ENCODE results near the gene SNAPC3. TPM values are rescaled to one million over a fixed set of nuclear protein-coding genes. Genes with fewer than 3 reads are reported as not detected.

Gene SNAPC3
- total and polyA plus RNA-seq, 4 donors, result 10.9 to 75.5 (median 17.7) TPM

DNA sequence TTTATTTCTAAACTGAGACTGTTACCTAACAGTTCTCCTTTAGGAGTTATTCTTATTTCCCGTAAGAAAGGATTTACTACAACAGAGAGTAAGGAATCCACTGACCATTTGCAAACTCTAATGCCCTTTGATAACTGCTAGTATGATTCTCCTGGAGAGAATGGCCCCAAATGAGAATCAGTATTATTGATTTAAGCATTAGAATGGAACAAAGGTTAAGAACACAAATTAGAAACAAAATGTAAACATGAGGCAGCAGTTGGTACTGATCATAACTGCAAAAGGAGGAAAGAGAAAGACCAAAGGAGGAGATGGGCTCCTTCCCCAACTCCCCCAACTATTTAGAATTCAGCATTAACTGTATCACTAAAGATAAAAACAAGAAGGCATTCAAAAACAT lies 57.4 kb downstream of the SNAPC3 start:
- ATAC-seq (ENCODE audit: insufficient read depth, low FRiP score), result no peak
- peaks cover 3 to 15% (median 7%) of the 10 kb centered on the region in 4 donors for H3K36me3 ChIP-seq (ENCODE audit: control insufficient read depth in 4 of 4, insufficient read depth in 4 of 4, low read length in 4 of 4)
- no peak overlapping the region for H3K9ac ChIP-seq (ENCODE audit: insufficient read depth in 1 of 2, low read length in 2 of 2)
- peaks cover 0 to 7% (median 0%) of the 10 kb centered on the region in 5 donors for H3K4me1 ChIP-seq (ENCODE audit: control insufficient read depth in 5 of 5, insufficient read depth in 5 of 5, low read length in 5 of 5)
- H3K27ac ChIP-seq (ENCODE audit: low read depth in 1 of 2, low read length in 1 of 2), result no peak overlapping the region
- TF ChIP-seq, protein P1, sequence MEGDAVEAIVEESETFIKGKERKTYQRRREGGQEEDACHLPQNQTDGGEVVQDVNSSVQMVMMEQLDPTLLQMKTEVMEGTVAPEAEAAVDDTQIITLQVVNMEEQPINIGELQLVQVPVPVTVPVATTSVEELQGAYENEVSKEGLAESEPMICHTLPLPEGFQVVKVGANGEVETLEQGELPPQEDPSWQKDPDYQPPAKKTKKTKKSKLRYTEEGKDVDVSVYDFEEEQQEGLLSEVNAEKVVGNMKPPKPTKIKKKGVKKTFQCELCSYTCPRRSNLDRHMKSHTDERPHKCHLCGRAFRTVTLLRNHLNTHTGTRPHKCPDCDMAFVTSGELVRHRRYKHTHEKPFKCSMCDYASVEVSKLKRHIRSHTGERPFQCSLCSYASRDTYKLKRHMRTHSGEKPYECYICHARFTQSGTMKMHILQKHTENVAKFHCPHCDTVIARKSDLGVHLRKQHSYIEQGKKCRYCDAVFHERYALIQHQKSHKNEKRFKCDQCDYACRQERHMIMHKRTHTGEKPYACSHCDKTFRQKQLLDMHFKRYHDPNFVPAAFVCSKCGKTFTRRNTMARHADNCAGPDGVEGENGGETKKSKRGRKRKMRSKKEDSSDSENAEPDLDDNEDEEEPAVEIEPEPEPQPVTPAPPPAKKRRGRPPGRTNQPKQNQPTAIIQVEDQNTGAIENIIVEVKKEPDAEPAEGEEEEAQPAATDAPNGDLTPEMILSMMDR (IDR thresholded peaks at IDR 0.05; ENCODE audit: control extremely low read depth, extremely low read depth), result no peak
- no peak overlapping the region for H3K4me3 ChIP-seq
- H3K27me3 ChIP-seq (ENCODE audit: control insufficient read depth in 3 of 3, insufficient read depth in 3 of 3, low read length in 2 of 3), result no peaks in the 10 kb centered on the region
- 88 to 92% methylated on average over 1 of the region's 1 CpG for WGBS, 2 donors
- no peaks in the 10 kb centered on the region for H3K9me3 ChIP-seq (ENCODE audit: control insufficient read depth in 4 of 4, insufficient read depth in 3 of 4, low read length in 3 of 4)
- no peak for DNase-seq

DNA sequence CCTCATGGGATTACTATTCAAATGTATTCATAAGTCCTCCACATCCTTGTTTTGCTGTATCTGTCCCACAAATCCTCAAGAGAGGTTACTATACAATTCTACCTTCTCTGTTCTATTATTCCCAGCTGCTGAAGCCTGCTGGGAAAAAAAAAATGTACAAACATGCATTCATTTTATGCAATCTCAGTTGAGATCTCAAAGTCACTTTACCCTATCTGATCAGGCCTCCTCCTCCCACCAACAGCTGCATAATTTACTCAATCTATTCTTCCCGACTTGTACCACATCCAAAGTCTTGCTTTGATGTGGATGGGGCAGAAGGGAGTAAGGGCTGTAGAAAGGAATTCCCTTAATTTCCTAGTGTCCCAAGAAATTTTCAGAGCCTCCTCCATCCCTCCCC lies 59.5 kb downstream of the SNAPC3 start:
- DNase-seq, result peak in 1 of 3 donors; percentile 19
- Histone ChIP-seq H3K27ac (ENCODE audit: low read depth in 1 of 2, low read length in 1 of 2) (no peak overlapping the region), H3K9ac (ENCODE audit: insufficient read depth in 1 of 2, low read length in 2 of 2) (no peak overlapping the region), H3K4me3 (no peak overlapping the region), H3K36me3 (ENCODE audit: control insufficient read depth in 4 of 4, insufficient read depth in 4 of 4, low read length in 4 of 4) (peaks cover 0 to 13% (median 3%) of the 10 kb centered on the region in 4 donors), H3K27me3 (ENCODE audit: control insufficient read depth in 3 of 3, insufficient read depth in 3 of 3, low read length in 2 of 3) (no peaks in the 10 kb centered on the region), H3K4me1 (ENCODE audit: control insufficient read depth in 5 of 5, insufficient read depth in 5 of 5, low read length in 5 of 5) (peaks cover 0 to 7% (median 0%) of the 10 kb centered on the region in 5 donors), H3K9me3 (ENCODE audit: control insufficient read depth in 4 of 4, insufficient read depth in 3 of 4, low read length in 3 of 4) (no peaks in the 10 kb centered on the region)
- ATAC-seq (ENCODE audit: insufficient read depth, low FRiP score), result no peak
- TF ChIP-seq, protein P1 (IDR thresholded peaks at IDR 0.05; ENCODE audit: control extremely low read depth, extremely low read depth), result no peak
- 65 to 71% methylated on average over 1 of the region's 1 CpG for WGBS, 2 donors

DNA sequence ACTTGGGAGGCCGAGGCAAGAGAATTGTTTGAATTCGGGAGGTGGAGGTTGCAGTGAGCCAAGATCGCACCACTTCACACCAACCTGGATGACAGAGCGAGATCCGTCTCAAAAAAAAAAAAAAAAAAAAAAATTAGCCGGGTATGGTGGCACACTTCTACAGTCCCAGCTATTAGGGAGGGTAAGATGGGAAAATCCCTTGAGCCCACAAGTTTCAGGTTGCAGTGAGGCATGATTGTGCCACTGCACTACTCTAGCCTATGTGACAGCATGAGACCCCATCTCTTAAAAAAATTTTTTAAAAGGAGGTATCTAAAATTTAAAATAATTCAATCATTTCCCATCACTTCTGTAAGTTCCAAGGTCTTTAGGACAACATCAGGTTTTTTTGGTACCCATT lies 62.1 kb downstream of the SNAPC3 start:
- ATAC-seq (ENCODE audit: insufficient read depth, low FRiP score) (no peak), DNase-seq (no peak)
- H3K9ac ChIP-seq (ENCODE audit: insufficient read depth in 1 of 2, low read length in 2 of 2), result no peak overlapping the region
- no peaks in the 10 kb centered on the region for H3K27me3 ChIP-seq (ENCODE audit: control insufficient read depth in 3 of 3, insufficient read depth in 3 of 3, low read length in 2 of 3)
- peaks cover 0 to 7% (median 0%) of the 10 kb centered on the region in 5 donors for H3K4me1 ChIP-seq (ENCODE audit: control insufficient read depth in 5 of 5, insufficient read depth in 5 of 5, low read length in 5 of 5)
- TF ChIP-seq, protein P1 (IDR thresholded peaks at IDR 0.05; ENCODE audit: control extremely low read depth, extremely low read depth), result no peak
- 95 to 96% methylated on average over 6 of the region's 6 CpGs for WGBS, 2 donors
- no peak overlapping the region for H3K4me3 ChIP-seq
- no peak overlapping the region for H3K27ac ChIP-seq (ENCODE audit: low read depth in 1 of 2, low read length in 1 of 2)
- H3K36me3 ChIP-seq (ENCODE audit: control insufficient read depth in 4 of 4, insufficient read depth in 4 of 4, low read length in 4 of 4), result peaks cover 0 to 16% (median 4%) of the 10 kb centered on the region in 4 donors
- no peaks in the 10 kb centered on the region for H3K9me3 ChIP-seq (ENCODE audit: control insufficient read depth in 4 of 4, insufficient read depth in 3 of 4, low read length in 3 of 4)

All from lung (tissue), 12 donors.